ENCODE results near the gene CABYR.

The CABYR gene

DNA sequence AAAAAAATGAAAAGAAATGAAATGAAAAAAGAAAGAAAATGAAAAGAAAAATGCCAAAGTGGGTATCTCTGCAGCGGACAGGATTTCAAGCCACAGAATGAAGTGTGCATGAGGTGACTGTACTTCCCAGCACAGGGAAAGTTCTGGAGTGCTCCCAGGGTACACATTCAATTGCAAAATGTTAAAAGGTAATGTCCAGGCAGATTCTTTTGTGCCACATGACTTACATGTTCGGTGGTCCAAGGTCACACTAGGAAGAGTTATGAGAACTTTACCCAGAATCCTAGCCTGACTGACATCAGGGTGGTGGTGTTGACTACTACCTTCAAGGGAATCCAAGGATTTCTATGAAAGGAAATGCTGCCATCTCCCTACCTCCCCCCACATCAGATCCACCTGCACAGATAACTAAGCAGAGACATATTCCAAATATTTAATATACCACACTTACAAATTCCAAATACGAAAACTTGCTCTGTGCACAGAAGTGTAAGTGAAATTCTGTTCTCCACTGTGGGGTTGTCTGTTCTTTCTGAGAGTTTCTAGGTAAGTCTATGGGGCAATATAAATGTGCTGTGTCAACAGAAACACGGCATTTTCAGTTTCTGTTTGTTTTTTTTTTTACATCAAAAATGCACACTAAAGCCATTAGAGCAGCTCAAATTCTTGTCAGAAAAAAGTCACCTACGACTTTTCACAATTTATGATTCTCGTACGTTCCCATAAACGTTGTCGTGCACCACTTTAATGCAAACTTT, 56.6 kb downstream of the CABYR start:
- DNase-seq, result no peak

DNA sequence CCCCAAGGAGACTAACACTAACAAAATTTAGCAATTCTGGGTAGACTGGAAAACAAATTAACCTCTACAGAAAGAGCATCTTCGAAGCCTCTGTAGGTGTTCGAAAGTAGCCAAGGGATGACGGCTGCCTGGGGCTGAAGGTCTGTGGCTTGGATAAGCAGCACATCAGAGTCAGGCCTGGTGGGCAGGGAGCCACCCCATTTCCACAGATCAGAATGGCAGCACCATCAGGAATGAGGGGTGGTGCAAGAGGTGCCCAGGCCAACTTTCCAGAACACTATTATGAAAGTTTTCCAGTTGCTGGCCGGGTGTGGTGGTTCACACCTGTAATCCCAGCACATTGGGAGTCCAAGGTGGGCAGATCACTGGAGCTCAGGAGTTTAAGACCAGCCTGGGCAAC, 57.9 kb downstream of the CABYR start:
- DNase-seq, result no peak

DNA sequence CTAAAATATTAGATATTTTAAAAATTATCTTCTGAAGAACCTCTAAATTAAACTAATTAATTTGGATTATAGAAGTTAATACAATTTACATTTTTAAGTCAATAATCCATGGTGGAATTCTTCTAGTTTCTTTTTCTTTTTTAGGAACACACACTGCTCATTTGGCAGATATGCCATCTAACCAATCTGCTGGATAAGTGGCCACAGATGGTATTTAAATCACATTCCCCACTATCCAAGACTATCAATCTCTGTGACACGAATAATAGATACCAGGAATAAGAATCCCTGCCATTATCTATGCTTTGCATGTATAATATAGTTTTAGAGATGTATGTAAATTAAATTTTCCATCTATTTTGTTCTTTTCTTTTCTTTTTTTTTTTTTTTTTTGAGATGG, 58.5 kb downstream of the CABYR start:
- no peak for DNase-seq

DNA sequence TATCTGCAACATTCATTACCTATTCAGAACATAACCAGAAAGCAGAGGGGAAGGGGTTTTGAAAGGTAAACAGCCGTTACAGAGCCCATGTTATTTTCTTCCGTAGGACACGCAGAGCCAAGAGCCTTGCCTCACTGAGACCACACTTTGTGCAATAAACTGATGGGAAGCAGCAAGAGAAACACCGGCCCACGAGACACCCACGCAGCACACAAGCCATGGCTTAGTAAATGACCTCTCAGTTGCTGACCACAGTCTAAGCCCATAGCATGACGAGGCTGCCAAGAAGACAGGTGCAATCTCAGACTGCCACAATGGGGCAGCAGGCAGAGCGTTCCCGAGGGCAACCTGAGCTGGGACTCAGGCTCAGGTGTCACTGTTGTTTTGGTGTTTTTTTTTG, 59.6 kb downstream of the CABYR start:
- DNase-seq, result no peak

DNA sequence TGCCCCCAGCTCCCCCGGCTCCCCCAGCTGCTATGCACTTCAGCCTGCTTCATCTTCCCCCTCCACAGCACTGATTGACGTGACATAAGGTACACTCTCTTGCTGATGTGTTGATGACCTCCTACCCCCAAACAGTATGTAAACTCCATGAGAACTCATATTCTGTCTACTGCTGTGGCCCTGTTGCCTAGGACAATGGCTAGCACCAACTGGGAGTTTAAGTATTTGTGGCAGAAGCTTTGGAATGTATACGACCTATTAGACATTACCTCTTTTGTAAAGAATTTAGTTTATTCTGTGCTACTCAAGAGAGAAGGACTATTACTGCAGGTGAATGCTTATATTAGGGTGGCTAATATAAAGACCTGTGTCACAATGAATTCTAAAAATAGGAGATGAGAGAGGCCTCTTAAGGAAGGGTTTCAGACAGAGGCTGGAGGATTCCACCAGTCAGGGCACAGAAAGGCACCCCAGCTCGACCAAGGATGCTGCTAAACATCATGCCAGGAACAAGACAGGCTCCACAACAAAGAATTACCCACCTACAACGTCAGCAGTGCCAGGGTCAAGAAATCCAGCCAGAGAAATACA, 60.6 kb downstream of the CABYR start:
- no peak for DNase-seq

DNA sequence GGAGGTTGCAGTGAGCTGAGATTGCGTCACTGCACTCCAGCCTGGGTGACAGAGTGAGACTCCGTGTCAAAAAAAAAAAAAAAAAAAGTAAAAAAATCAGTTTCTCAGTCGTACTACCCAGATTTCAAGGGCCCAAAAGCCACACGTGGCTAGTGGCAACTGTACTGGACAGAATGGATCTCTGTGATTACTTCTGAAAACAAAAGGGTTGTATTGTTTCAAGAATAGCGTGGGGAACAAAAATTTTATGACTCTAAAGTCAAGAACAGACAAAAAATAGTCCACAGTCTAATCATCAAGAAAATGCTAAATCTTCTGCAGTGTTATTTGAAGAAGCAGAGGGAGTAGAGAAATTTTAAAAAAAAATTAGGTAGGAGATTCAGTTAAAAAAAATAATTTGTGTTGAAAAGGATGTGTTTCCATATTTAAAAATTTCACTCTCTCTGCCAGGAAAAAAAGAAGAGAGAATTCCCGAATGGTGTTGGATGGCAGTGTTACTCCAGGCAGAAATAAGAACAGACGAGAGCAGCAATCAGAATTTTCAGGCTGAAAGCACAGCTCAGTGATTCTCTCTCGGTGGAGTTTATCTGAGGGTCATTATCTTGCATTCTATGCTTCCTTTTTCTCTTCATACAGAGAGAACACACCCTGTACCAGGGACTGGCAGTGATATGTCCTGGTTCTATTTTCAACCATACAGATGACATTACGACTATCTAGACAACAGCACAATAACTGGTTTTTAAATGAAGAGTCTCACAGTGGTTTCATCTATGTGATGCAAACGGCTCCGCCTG, 61.8 kb downstream of the CABYR start:
- DNase-seq, result no peak

DNA sequence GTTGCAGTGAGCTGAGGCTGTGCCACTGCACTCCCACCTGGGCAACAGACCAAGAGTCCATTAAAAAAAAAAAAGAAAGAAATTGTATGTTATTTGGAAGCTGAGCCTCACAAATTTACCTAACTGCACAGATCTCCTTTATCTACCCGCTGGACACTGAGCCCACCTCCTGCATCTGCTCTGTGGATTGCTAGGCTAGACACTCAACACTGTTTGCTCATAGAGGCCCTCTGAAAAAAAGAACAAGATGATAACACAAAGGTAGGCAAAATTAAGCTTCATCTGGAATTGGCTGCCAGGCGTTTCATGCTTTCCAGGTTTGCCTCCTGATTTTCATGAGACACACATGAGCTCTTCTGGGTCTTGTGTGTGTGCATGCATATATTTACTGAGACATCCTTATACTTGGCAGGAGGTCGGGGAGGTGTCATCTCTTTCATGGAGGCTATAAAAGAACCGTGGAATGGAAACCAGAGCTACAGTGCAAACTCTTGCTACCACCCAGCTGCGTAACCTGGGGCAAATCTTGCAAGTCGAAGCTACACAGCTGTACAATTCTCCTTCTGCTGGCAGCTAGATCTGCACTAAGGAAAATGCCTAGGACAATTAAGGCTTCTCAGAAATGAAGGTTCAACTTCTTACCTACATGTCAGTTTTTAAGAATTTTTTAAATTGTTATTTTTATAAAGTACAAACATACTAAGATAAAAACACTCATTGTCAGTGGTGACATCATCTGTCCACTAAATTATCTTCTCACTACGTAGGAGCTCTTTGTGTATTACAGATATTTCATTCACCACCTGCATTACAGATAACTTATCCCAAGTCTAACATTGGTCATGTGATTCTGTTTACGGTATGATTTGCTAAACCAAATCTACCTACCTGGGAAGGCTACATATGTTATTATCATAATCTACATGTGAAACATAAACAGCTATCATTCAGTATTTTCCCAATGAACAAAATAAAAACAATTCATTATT, 63.1 kb downstream of the CABYR start:
- no peak for DNase-seq

DNA sequence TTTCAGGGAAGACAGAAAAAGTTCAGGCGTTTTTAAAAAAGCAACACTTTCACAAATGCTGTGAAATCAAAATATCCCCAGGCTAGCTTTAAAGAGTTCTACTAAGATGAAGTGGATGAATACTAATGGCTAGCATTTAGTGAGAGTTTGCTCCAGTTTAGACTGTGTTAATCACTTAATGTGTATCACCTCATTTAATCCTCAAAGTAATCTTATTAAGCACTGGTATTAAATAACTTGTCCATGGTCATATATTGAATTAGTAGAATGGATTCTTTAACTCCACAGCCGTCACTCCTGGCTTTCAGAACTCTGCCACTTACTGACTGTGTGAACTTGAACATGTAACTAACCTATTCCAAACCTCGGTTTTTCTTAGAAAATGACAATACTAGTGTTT, 66.0 kb downstream of the CABYR start:
- no peak for DNase-seq

DNA sequence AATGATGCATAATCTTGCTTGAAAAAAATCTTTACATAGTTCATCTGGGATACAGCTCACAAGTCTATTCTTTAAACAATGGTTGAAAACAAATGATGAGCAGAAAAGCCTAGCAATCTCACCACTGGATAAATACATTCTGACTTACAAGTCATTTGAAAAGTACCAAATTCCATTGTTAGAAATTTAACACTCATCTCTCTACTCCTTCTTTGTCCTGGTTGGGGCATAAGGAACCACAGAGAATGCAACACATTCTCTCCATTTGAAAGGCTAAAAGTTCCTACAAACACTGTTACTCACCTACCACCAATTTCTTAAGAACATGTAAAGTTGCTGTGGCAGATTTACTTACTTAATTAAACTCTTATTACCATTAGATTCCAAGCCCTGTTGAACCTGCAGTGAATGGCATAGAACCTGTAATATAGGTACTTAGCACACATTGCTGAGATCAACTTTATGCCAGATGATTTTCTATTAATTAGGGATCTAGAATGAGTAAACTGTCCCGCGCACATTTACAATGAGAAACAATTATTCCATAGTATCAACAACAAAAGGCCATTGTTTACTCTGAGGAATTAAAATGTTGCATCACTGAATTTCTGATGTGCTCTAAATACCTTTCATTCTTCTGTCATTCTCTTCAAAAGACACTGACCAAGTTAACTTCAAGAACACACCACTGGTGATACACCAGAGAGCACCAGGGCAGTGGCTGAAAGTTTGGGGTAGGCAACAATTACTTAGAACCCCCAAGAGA, 69.6 kb downstream of the CABYR start:
- DNase-seq, result no peak

DNA sequence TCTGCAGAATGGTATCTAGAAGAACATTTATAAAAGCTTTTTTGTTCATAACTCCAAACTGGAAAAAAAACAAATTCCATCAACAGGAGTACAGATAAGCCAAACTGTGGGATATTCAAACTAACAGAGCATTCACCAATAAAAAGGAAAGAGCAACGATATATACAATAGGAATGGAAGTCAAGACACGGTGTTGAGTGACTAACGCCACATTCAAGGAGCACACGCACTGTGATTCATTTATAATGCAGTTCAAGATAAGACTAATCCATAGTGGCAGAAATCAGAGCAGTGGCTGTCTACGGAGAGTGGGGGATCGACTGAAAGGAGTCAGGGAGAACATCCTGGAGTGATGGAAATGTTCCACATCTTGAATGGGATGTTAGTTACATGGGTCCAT, 70.7 kb downstream of the CABYR start:
- DNase-seq, result no peak

All from stimulated activated naive CD4-positive, alpha-beta T cell treated with Interleukin-2 at 50 U/mL for 16 hours (primary cell).